HG03354 (cell line): Measurements from ENCODE around the gene SORCS2.

Experiments
- ATAC-seq: cut with Tn5 transposase; IDR thresholded peaks from one replicate; pipeline ENCODE4 v1.9.1; 2021; ENCODE audit warnings: mild to moderate bottlenecking; ENCODE audit not compliant: unreplicated experiment, poor library complexity, severe bottlenecking

The SORCS2 gene

GRCh38 chr4:7279902-7280301 is 87.6 kb downstream of the SORCS2 start:
- no peak for ATAC-seq

GRCh38 chr4:7280926-7281690 is 88.8 kb downstream of the SORCS2 start:
- no peak for ATAC-seq

DNA sequence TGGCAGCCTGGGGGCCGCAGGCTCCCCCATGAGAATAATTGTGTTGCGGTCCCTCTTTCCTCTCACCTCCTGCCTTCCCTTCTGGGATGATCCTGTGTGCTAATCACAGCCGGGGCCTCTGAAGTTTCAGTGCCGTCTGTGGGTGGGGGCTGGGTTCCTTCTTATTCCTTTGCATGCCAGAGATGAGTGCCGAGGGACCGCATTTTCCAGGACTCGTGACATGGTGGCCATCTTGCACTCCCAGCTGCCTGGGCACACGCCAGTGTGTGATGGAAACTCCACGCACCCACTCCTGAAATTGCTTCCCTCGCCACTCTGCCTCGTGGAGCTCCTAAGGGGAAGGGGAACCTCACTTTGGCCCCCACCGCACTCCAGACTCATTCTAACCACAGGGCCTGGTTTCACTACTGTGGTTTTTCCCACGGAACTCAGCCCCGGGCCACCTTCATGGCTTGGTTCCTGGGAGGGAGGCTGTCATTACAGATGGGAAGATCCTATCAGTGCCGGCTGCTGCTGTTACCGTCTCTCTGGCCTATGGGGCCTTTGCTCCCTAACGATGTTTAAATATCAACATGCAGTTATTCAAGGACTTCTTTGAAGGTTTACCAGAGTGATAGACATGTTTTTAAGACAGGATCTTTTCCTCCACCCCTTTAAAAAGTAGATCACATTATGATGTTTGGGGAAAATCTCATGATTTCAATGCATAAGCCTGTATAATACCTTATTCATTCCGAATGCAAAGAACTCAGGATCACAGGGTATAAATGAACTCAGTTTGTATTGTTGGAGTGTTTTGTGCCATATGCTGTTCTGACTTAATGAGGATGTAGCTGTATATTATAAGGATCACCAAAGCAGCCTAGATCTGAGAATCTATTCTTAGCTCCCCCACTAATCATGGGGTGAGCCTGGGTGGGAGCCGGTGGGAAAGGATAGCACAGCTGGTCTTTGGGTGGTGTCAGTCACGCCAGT is 89.6 kb downstream of the SORCS2 start:
- no peak for ATAC-seq

- ATAC-seq = no peak
Measured at GRCh38 chr4:7282786-7283440, 90.6 kb downstream of the SORCS2 start.

DNA sequence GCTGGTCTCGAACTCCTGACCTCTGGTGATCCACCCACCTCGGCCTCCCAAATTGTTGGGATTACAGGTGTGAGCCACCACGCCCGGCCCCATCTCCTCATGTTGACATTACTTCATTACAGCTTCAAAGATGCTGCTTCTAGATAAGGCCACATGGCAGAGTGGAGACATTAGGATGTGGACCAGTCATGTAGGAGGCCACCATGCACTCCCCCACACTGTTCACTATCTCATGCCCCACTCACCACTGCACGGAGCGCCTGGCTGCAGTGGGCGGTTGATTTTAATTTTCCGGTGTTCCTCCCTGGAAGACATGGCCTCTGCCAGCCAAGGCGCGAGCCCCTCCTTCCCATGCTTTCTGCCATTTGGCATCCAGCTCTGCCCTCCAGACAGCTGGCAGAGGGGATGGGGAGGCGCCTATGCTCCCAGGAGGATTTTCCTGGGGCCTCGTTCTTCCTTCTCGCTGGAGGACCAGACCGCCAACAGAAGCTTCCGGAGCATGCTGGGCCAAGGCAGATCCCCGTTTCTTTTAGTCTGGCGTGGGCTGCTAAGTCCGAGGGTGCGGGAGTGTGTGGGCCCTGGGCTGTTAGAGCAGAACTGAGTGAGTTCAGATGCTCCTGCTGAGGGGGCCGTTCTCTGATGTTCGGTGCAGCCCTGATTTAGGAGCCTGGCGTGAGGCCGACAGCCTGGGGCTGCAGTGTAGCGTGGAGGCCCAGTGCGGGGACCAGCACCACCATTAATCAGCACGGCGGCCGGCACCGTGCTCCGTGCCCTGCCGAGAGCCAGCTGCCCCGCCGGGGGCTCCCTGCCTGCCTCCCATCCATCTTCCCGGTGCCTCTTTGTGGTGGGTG is 93.1 kb downstream of the SORCS2 start:
- ATAC-seq = no peak

DNA sequence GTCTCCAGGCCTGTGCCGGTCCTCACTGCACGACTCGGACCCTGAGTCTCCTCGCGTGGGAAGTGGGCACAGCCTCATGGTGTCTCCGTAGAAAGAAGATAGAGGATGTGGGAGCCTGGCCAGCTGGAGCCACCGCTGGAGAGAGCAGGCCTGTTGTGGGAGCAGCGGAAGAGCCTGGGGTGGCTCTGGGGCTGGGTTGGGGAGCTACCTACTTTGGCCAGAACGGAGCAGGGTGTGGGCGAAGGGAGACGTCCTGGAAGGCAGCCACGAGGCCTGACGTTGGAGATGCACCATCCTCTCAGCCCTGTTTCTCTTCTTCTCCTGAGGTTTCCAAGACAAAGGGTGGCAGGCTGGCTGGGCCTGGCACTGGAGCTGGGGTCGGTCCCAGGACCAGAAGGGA is 93.8 kb downstream of the SORCS2 start:
- ATAC-seq = no peak

- no peak for ATAC-seq
Measured at GRCh38 chr4:7286798-7287197, 94.5 kb downstream of the SORCS2 start.

- no peak for ATAC-seq
Measured at GRCh38 chr4:7287274-7287917, 95.1 kb downstream of the SORCS2 start.

GRCh38 chr4:7287918-7288280 is 95.6 kb downstream of the SORCS2 start:
- ATAC-seq = no peak

GRCh38 chr4:7288751-7289523 is 96.6 kb downstream of the SORCS2 start:
- ATAC-seq = no peak

- no peak for ATAC-seq
Measured at GRCh38 chr4:7289589-7289988, 97.3 kb downstream of the SORCS2 start.

GRCh38 chr4:7291372-7292114 is 99.2 kb downstream of the SORCS2 start:
- ATAC-seq = no peak

GRCh38 chr4:7293703-7294102 is 101.4 kb downstream of the SORCS2 start:
- no peak for ATAC-seq

GRCh38 chr4:7294176-7294756 is 101.9 kb downstream of the SORCS2 start:
- ATAC-seq = no peak

DNA sequence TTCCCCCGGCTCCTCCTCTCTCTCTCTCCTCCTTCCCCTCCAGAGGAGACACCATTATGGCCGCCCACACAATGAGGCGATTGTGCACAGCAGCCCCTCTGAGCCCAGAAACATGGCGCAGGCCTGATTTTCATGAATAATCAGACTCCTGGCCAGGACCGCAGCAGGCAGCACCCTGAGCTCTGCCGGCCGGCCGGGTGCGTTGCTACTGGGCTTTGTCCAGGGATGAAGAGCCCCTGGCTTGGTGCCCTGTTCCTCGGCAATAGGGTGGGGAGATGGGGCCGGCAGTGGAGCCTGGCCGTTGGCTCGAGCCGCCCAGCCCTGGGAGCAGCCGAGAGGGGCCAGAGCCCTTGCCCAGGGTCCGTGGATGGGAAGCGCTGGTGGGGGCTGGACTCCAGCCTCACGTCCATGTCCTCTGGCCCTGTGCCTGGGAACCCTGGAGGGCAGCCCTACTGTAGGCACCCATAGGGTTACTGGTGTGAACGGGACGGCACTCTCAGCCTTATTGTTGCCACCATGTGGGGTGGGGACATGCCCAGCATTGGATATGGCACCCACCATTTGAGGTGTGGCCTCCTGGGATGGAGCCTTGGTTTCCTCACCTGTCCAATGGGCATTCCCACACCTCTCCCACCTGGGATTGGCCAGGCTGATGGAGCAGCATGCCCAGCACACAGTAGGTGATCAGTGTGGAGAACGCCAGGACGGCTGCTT is 103.0 kb downstream of the SORCS2 start:
- ATAC-seq = no peak

- ATAC-seq = no peak
Measured at GRCh38 chr4:7295911-7296660, 103.7 kb downstream of the SORCS2 start.
